Stimulated activated CD8-positive, alpha-beta memory T cell treated with anti-CD3 and anti-CD28 coated beads, Interleukin-12 subunit alpha, Interleukin-12 subunit beta, amount 100 ng/mL, for 4 hours (primary cell): ENCODE measurements around the gene RACGAP1.

ENCODE experiments used
- DNase-seq: peaks from one replicate; pipeline ENCODE4 v3.0.0-alpha.2; 2020; ENCODE audit warnings: low read depth

The RACGAP1 gene

DNA sequence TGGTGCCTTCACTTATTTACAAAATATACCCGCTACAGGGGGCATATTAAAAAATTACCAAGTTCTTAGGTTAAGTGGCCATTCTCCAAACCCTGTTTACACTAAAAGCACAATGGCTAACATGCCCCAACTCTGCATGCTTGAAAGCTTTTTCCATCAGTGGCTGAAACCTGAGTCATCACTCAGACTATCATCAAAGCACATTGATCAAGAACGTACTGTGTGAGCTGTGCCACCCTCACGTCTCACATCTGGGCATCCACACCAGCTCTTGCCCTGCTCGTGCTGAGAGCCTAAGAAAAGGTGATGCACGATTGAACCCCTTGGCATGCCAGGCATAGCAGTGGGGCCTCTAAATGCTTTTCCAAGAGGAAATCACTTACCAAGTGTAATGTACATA, 39.3 kb downstream of the RACGAP1 start:
- DNase-seq: no peak

DNA sequence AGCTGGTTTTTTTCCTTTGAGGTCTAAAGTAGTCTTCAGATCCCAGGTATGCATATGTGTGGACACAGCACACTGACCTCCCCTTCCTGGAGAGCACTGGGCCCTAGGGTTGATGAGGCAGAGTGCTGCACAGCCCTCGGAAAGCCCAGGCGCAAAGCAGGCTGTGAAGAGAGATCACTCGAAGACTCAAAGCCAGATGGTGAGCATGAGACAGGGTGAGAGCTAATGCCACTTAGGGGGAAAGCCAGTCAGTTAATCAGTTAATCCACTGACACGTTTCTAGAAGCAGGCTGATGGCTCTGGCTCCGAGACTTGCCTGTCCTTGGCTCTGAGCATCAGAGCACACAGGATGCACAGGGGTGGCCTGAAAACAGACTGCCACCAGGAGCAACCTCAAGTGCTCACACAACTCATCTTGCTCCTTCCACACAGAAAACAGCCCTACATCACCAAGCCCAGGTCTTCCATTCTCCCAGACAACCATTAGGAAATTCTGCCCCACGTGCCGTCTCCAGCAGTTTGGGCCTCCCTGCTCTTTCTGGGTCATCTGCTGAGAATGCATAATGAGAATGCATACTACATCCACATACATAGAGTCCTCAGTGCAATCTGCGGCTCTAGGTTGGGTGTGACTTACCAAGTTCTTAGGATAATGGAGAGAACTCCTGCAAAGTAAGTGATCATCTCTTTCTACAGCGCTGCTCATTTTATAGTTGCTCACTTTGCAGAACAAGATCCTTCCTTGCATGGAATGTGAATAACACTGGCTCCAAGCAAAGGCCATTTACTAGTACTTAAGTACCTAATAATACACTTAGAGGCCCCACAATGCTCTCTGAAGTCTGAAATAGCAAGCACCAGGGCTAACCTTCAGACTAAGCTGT, 40.6 kb downstream of the RACGAP1 start:
- DNase-seq: no peak

GRCh38 chr12:49983892-49984291, 41.4 kb downstream of the RACGAP1 start:
- no peak for DNase-seq

- DNase-seq: no peak
These were observed 42.8 kb downstream of the RACGAP1 start for GRCh38 chr12:49982246-49983087.

DNA sequence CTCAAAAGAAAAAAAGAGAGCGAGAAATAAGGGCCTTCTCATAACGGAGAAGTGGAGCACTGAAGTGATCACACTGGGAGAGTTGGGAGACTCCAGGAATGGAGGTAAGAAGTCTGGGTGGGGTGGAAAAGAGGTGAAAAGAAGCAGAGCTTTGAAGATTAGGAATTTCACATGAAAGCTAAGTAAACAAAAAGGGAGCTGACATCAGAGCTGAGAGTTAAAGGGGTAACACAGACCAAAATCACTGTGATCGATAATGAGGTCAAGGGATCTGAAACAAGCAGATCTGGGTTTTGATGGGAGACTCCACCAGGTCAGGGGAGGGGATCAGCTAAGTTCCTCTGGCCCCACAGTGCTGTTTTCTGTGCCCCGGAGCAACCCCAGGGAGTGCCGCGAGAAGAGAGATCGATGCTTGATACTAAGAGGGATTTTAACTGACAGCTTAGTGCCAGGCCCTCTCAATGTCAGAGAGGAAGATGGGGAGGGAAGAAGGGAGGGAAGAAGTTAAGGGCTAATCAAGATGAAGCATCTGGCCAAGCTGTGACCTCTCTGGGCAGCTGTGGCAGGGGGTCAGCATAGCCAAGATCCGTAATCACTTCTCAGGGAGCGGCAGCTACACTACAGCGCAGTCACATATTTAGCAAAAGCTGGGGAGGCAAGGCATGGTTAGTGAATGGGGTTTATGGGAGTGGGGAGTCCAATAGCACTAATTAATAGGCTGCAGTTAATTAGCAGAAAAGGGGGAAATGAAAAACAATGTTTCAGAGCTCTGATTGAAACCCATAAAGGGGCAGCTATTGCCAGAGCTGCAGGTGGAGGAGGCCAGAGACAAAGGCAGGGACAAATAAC, 44.6 kb downstream of the RACGAP1 start:
- no peak for DNase-seq

GRCh38 chr12:49979791-49980190, 45.5 kb downstream of the RACGAP1 start:
- no peak for DNase-seq

DNA sequence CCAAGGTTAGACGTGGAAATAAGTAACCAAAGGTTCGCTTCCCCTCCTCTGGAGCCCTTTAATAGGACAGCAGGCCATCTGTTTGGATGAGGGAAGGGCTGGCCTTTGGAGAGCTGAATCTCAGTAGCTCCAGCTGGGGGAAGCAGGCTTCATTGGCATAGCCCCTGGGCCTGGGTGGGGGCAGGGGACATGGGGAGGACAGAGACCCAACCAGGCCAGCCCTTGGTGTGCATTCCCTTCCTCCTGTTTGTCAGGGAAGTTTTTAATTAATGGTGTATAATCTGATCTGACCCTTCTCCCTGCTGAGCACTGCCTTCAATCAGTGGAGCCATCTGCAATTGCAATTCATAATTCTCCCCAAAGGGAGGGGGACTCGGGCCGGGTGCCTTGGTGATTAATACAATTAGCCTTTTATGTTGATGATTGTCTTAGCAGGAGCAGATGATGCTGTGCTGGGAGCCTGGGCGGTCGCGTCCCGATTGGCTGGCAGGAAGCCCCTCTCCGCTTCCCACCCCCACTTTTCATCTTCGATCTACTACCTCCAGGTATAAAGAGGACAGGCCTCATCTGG, 46.2 kb downstream of the RACGAP1 start:
- DNase-seq: no peak

DNA sequence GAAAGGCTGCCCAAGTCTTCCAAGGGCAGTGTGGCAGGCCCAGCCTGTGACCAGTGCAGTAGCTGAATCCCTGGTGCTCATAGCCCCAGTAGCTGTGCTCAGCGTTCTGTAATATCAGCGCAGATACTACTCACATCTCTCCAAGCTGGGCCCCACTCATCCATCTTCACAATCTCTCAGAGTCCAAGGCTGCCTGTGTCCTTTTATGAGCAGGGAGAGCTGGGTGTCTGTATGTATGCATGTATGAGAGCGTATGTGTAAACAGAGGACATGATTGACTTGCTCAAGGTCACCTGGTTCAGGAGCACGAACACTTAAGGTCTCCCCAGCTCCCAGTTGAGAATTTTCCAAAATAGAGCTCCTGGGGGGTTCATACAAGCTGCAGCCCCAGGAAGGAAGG, 47.2 kb downstream of the RACGAP1 start:
- DNase-seq: no peak

GRCh38 chr12:49976557-49976956, 48.7 kb downstream of the RACGAP1 start:
- no peak for DNase-seq

DNA sequence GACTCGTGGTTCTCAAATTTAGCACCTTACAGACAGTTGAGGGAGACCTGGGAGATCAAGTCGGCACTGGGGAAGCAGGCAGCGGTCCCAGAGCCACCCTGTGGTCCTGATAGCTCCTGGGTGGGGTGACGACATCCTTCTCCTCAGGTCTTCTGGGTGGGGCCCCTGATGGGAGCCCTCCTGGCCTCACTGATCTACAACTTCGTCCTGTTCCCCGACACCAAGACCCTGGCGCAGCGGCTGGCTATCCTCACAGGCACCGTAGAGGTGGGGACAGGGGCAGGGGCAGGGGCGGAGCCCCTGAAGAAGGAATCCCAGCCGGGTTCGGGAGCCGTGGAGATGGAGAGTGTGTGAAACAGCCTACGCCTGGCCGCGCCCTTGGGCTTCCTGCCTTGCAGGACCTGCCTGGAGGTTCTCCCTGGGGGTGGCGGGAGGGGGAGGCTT, 50.0 kb downstream of the RACGAP1 start:
- no peak for DNase-seq

DNA sequence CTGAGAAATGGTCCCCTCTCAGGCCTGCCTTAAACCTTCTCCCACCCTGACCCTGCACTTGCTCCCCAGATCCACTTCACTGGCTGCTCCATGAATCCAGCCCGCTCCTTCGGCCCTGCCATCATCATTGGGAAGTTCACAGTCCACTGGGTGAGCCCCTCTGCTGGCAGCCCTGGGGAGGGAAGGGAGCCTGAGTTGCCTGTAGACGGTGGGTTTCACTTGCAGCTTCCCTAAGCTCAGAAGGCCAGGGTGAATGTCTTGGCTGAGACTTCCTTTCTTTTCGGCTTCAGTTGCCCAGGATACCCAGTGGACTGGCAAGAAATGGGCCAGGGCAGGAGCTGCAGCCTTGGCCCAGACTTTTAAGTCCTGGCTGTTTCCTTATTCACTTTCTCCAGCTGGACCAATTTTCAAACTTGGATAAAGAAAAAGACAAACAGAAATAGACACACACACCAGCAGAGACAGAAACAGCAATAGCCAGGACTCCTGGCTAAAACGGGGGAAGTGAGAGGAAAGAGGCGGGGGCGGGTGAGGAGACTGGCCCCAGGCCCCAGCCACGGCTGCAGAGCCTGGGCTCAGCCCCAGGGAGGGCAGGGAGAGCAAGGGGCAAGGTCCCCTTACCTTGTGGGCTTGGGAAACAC, 50.5 kb downstream of the RACGAP1 start:
- DNase-seq: no peak

GRCh38 chr12:49974231-49974675, 51.0 kb downstream of the RACGAP1 start:
- no peak for DNase-seq

GRCh38 chr12:49973361-49973830, 51.9 kb downstream of the RACGAP1 start:
- no peak for DNase-seq

DNA sequence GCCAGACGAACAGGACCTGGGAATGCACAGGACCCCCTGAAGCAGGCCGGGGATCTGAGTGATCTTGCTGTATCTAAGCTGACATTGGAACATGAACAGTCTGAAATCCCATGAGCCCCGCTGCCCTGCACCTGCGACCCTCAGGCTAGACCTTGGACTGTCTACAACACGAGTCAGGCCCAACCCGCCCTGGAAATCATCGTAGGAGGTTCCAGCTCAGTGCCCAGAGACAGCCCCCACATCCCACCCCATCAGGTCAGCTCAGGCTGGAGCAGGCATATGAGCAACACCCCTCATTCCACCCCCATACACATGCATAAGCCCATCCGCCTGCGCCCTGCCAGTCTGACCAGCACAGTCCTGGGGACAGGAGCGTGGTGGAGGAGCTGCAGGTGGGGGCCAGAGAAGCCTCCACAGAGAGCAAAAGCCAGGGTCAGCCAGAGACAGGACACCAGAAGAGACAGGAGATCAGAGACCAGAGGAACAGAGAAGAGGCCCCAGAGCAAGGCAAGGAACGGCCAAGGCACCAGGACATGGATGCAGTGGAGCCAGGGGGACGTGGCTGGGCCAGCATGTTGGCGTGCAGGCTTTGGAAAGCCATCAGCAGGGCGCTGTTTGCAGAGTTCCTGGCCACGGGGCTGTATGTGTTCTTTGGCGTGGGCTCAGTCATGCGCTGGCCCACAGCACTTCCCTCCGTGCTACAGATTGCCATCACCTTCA, 52.5 kb downstream of the RACGAP1 start, which contains the start of gene AQP6:
TSS of gene AQP6 (plus strand) at position 307 of the 720 bp plus-strand sequence. CDS start at position 534, 227 bp downstream.
- DNase-seq: no peak

DNA sequence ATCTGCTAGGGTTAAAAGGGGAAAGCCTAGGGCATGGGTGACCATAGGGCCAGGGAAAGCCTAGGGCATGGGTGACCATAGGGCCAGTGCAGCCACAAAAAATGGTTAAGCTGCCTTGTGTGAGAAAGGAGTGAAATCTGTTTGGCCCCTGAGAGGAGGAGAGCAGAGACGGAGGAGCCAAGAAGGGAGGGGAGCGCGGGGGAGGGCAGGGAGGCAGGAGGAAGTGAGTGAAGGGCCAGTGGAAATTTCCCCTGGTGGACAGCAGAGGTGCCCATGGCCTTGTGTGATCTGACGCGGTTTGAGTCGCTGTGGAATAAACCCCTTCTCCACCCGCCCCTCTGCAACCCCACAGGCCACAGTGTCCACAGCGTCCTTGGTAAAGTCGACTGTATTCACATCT, 53.2 kb downstream of the RACGAP1 start:
- no peak for DNase-seq

GRCh38 chr12:49971141-49971540, 54.2 kb downstream of the RACGAP1 start:
- no peak for DNase-seq

- DNase-seq: no peak
These were observed 54.6 kb downstream of the RACGAP1 start for GRCh38 chr12:49970658-49971057.

DNA sequence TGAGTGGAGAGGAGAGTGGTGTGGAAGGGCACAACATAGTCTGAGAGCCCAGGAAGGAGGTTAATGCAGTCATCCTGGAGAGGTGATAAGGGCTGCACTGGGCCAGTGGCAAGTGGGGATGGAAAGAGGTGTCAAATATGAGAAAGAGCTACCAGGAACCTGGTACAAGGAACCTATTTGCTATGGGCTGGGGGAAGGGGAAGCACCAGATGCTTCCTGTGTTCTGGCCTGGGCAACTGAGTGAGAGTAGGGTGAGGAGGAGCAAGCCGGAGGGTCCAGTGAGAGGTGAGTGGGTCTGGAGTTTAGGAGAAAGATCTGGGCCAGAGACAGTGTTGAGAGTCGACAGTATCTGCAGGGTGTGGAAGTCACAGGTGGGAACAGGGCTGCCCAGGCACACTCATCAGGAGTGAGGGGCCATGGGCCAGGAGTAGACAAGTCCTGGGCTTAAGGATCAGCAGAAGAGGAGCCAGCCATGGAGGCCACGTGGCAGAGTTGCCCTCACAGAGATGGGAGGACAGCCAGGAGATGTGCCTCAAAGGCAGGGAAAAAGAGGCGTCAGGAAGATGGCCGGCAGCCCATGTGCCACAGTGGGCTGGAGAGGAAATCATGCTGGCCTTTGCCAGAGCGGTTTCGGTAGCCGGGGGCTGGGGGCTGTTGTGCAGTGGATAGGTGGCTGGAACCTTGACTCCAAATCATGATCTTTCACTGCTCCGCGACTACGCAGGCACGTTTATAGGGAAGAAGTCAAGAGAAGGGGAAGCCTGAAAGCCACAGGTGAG, 55.5 kb downstream of the RACGAP1 start:
- DNase-seq: no peak

GRCh38 chr12:49969027-49969426, 56.3 kb downstream of the RACGAP1 start:
- DNase-seq: no peak
